Measurements from ENCODE around the gene FAM117B. TPM values are rescaled to one million over a fixed set of nuclear protein-coding genes. Genes with fewer than 3 reads are reported as not detected.

FAM117B gene
- total and polyA plus RNA-seq, 2 of the 8 experiments (the other 6 are each of a cell fraction or from before 2014, with no cell fraction given): 3.9 to 22.6 TPM

- TF ChIP-seq ATF3 (IDR thresholded peaks at IDR 0.05; ENCODE audit: insufficient read depth, low read depth, low read length) (no peak), RAD21 (IDR thresholded peaks at IDR 0.05 in 1 of 2, conservative IDR thresholded peaks at IDR 0.05 in 1 of 2; ENCODE audit: low read depth in 2 of 2, low read length in 2 of 2) (no peak), EGR1 (IDR thresholded peaks at IDR 0.05; ENCODE audit: borderline replicate concordance, low read depth, low read length) (no peak), RXRA (IDR thresholded peaks at IDR 0.05; ENCODE audit: insufficient read depth, low read depth, low read length) (no peak), MAX (IDR thresholded peaks at IDR 0.05) (no peak), POU5F1 (IDR thresholded peaks at IDR 0.05; ENCODE audit: low read depth, low read length) (no peak), GTF2F1 (IDR thresholded peaks at IDR 0.05; ENCODE audit: borderline replicate concordance, low read depth, low read length) (no peak)
Observed at GRCh38 chr2:202758604-202759003, 123.8 kb downstream of the FAM117B start (continued).

Data from H1 (cell line).